CD4-positive, alpha-beta memory T cell (primary cell): Measurements from ENCODE around the gene MEF2D. TPM values are rescaled to one million over a fixed set of nuclear protein-coding genes. Genes with fewer than 3 reads are reported as not detected.

ENCODE experiments used
- CTCF ChIA-PET: fragments of 350-600 bp; sonication (Branson Sonifier 250); formaldehyde crosslinking; loops from one replicate; lab custom pipeline; 2021; ENCODE audit warnings: inconsistent platforms; ENCODE audit not compliant: partially characterized antibody; lab: Charles Lee
- POLR2A ChIA-PET: fragments of 350-600 bp; sonication (Branson Sonifier 250); formaldehyde crosslinking; loops from one replicate; lab custom pipeline; 2021; ENCODE audit not compliant: partially characterized antibody; lab: Charles Lee
- DNase-seq, 5 donors: peaks; one replicate each; pipeline versions ENCODE4 v3.0.0 to v3.0.0-alpha.2; 2020 to 2022; ENCODE audit warnings: mixed read lengths in 1 of 5
- H3K27ac ChIP-seq: one replicate; pipeline ENCODE4 v1.7.0; 2013; ENCODE audit warnings: low read depth, low read length
- H3K27me3 ChIP-seq: 2 replicates; pipeline ENCODE4 v1.7.0; 2013; ENCODE audit warnings: mild to moderate bottlenecking, low read length, moderate library complexity; ENCODE audit not compliant: insufficient read depth
- H3K36me3 ChIP-seq: 2 replicates; pipeline ENCODE4 v1.7.0; 2013; ENCODE audit warnings: mild to moderate bottlenecking, low read length, moderate library complexity; ENCODE audit not compliant: insufficient read depth
- H3K4me1 ChIP-seq: 2 replicates; pipeline ENCODE4 v1.7.0; 2013; ENCODE audit warnings: mild to moderate bottlenecking, low read length, moderate library complexity; ENCODE audit not compliant: insufficient read depth
- H3K4me3 ChIP-seq, 2 donors: one replicate each; pipeline ENCODE4 v1.7.0; 2013; ENCODE audit warnings: low read length in 2 of 2, mild to moderate bottlenecking in 1 of 2
- H3K9me3 ChIP-seq, 2 donors: one replicate each; pipeline ENCODE4 v1.7.0; 2013; ENCODE audit warnings: low read length in 2 of 2, control low read depth in 1 of 2; ENCODE audit not compliant: control insufficient read depth in 1 of 2
- H3K27ac Mint-ChIP-seq, 7 donors: one replicate each; pipeline ENCODE4 v1.8.0; 2020 to 2021; ENCODE audit warnings: mixed read lengths in 7 of 7, mild to moderate bottlenecking in 6 of 7, inconsistent platforms in 3 of 7, moderate library complexity in 3 of 7
- H3K27me3 Mint-ChIP-seq, 2 donors: one replicate each; pipeline ENCODE4 v1.8.0; 2020 to 2021; ENCODE audit warnings: mixed read lengths in 2 of 2
- H3K36me3 Mint-ChIP-seq, 2 donors: one replicate each; pipeline ENCODE4 v1.8.0; 2020 to 2021; ENCODE audit warnings: mixed read lengths in 2 of 2, inconsistent platforms in 1 of 2, mild to moderate bottlenecking in 1 of 2
- H3K4me1 Mint-ChIP-seq, 4 donors: one replicate each; pipeline ENCODE4 v1.8.0; 2020 to 2021; ENCODE audit warnings: mixed read lengths in 4 of 4, mild to moderate bottlenecking in 1 of 4
- H3K4me3 Mint-ChIP-seq, 8 donors: one replicate each; pipeline ENCODE4 v1.8.0; 2020 to 2021; ENCODE audit warnings: mixed read lengths in 8 of 8, mild to moderate bottlenecking in 7 of 8, moderate library complexity in 6 of 8, inconsistent platforms in 3 of 8
- H3K9me3 Mint-ChIP-seq, 8 donors: one replicate each; pipeline ENCODE4 v1.8.0; 2020 to 2021; ENCODE audit warnings: mixed read lengths in 8 of 8, mild to moderate bottlenecking in 5 of 8, inconsistent platforms in 3 of 8, moderate library complexity in 1 of 8
- intact Hi-C: fragments of 100-400 bp; cut with micrococcal nuclease; formaldehyde crosslinking; loops from one replicate; pipeline ENCODE4 v1.15.1; 2023
- polyA plus RNA-seq, 2 donors: library from polyadenylated mRNA; unstranded; fragments of 300-500 nt; fragmentation: Illumina TruSeq; gene quantifications; one replicate each; pipeline ENCODE4 v1.2.3, GENCODE V29; 2021
- total RNA-seq, 2 experiments: library from RNA; stranded (reverse); gene quantifications; one replicate each; pipeline ENCODE4 v1.2.3, GENCODE V29; 2021

The MEF2D gene
- total and polyA plus RNA-seq, 4 experiments from 2014 or later: 4.2 to 69.6 (median 39.4) TPM

GRCh38 chr1:156438278-156438987, 62.1 kb downstream of the MEF2D start:
- DNase-seq: no peak
- Mint-ChIP-seq H3K27me3 (peaks cover 75 to 76% of the 10 kb centered on the region in 2 donors), H3K36me3 (no peaks in the 10 kb centered on the region), H3K4me3 (peak overlapping the region in 2 of 8 donors; percentile 50 to 56), H3K4me1 (peaks cover 17 to 35% (median 23%) of the 10 kb centered on the region in 4 donors), H3K27ac (peak overlapping the region in 2 of 7 donors; percentile 35 to 53), H3K9me3 (peaks cover 0 to 4% (median 0%) of the 10 kb centered on the region in 8 donors)
- Histone ChIP-seq H3K9me3 (no peaks in the 10 kb centered on the region), H3K27ac (no peak overlapping the region), H3K27me3 (peaks cover 81% of the 10 kb centered on the region), H3K4me1 (peaks cover 36% of the 10 kb centered on the region), H3K36me3 (no peaks in the 10 kb centered on the region), H3K4me3 (no peak overlapping the region)
- intact Hi-C loops: loop anchor here (2.0 kb wide), 1 partner anchor 18 kb away; no protein-coding TSS in a partner anchor
- ChIA-PET POLR2A (no interaction called here), CTCF (no interaction called here)

- no peak for DNase-seq
- no peaks in the 10 kb centered on the region for H3K36me3 ChIP-seq
- no peak overlapping the region for H3K4me3 ChIP-seq
- Mint-ChIP-seq H3K9me3 (peaks cover 0 to 4% (median 0%) of the 10 kb centered on the region in 8 donors), H3K4me3 (peak overlapping the region in 4 of 8 donors; percentile 43 to 76 (median 58)), H3K36me3 (no peaks in the 10 kb centered on the region), H3K27ac (peak overlapping the region in 1 of 7 donors; percentile 42), H3K4me1 (peaks cover 18 to 35% (median 23%) of the 10 kb centered on the region in 4 donors), H3K27me3 (peaks cover 81% of the 10 kb centered on the region in 2 donors)
- POLR2A ChIA-PET: interaction anchor here (0.7 to 1.4 kb wide), 3 partner anchors 12 to 64 kb away, joined by 3 to 4 read pairs (median 3); partner anchors contain the start of gene MEF2D
- intact Hi-C loops: no loop called here
- H3K27ac ChIP-seq: no peak overlapping the region
- peaks cover 36% of the 10 kb centered on the region for H3K4me1 ChIP-seq
- CTCF ChIA-PET: interaction anchor here (1.5 to 1.7 kb wide), 2 partner anchors 8 to 51 kb away, joined by 13 to 14 read pairs; no protein-coding TSS in a partner anchor
- H3K27me3 ChIP-seq: peaks cover 89% of the 10 kb centered on the region
- no peaks in the 10 kb centered on the region for H3K9me3 ChIP-seq
Observed at GRCh38 chr1:156437037-156437867, 63.3 kb downstream of the MEF2D start.

GRCh38 chr1:156436141-156437036, 64.2 kb downstream of the MEF2D start:
- Histone ChIP-seq H3K27ac (no peak overlapping the region), H3K4me1 (peaks cover 36% of the 10 kb centered on the region), H3K36me3 (no peaks in the 10 kb centered on the region), H3K4me3 (no peak overlapping the region), H3K9me3 (no peaks in the 10 kb centered on the region), H3K27me3 (peaks cover 86% of the 10 kb centered on the region)
- CTCF ChIA-PET: interaction anchor here (1.0 to 2.9 kb wide), 4 partner anchors 9 to 51 kb away, joined by 3 to 14 read pairs (median 11); no protein-coding TSS in a partner anchor
- peaks cover 0 to 4% (median 0%) of the 10 kb centered on the region in 8 donors for H3K9me3 Mint-ChIP-seq
- peak overlapping the region; percentile 41 to 88 (median 69) for H3K4me3 Mint-ChIP-seq
- H3K36me3 Mint-ChIP-seq: no peaks in the 10 kb centered on the region
- POLR2A ChIA-PET: interaction anchor here (0.7 to 1.4 kb wide), 2 partner anchors 15 to 65 kb away, joined by 3 to 4 read pairs; partner anchors contain the start of gene MEF2D
- intact Hi-C loops: no loop called here
- H3K4me1 Mint-ChIP-seq: peaks cover 18 to 35% (median 23%) of the 10 kb centered on the region in 4 donors
- peaks cover 80% of the 10 kb centered on the region in 2 donors for H3K27me3 Mint-ChIP-seq
- no peak overlapping the region for H3K27ac Mint-ChIP-seq
- DNase-seq: no peak

GRCh38 chr1:156435545-156436140, 64.9 kb downstream of the MEF2D start:
- Mint-ChIP-seq H3K4me1 (peaks cover 18 to 35% (median 23%) of the 10 kb centered on the region in 4 donors), H3K27ac (peak overlapping the region in 2 of 7 donors; percentile 71 to 86), H3K9me3 (peaks cover 0 to 4% (median 0%) of the 10 kb centered on the region in 8 donors), H3K36me3 (no peaks in the 10 kb centered on the region), H3K27me3 (peaks cover 75 to 80% of the 10 kb centered on the region in 2 donors), H3K4me3 (peak overlapping the region; percentile 80 to 93 (median 89))
- Histone ChIP-seq H3K27ac (no peak overlapping the region), H3K4me1 (peaks cover 36% of the 10 kb centered on the region), H3K27me3 (peaks cover 81% of the 10 kb centered on the region), H3K4me3 (peak overlapping the region in 1 of 2 donors; percentile 25), H3K36me3 (no peaks in the 10 kb centered on the region), H3K9me3 (no peaks in the 10 kb centered on the region)
- DNase-seq: peak in 2 of 5 donors; percentile 17 to 24
- CTCF ChIA-PET: interaction anchor here (1.0 to 2.9 kb wide), 2 partner anchors 10 to 50 kb away, joined by 3 to 9 read pairs; no protein-coding TSS in a partner anchor
- POLR2A ChIA-PET: interaction anchor here (1.4 kb wide), 2 partner anchors 14 to 66 kb away, joined by 4 read pairs; partner anchors contain the start of gene MEF2D
- intact Hi-C loops: no loop called here

- CTCF ChIA-PET: interaction anchor here (1.0 to 2.9 kb wide), 2 partner anchors 11 to 50 kb away, joined by 3 to 9 read pairs; no protein-coding TSS in a partner anchor
- Histone ChIP-seq H3K4me3 (peak overlapping the region in 1 of 2 donors; percentile 25), H3K4me1 (peaks cover 36% of the 10 kb centered on the region), H3K36me3 (no peaks in the 10 kb centered on the region), H3K27ac (no peak overlapping the region), H3K27me3 (peaks cover 81% of the 10 kb centered on the region), H3K9me3 (no peaks in the 10 kb centered on the region)
- Mint-ChIP-seq H3K9me3 (peaks cover 0 to 4% (median 0%) of the 10 kb centered on the region in 8 donors), H3K4me3 (peak overlapping the region; percentile 61 to 87 (median 83)), H3K4me1 (peaks cover 18 to 35% (median 23%) of the 10 kb centered on the region in 4 donors), H3K27ac (peak overlapping the region in 1 of 7 donors; percentile 36), H3K36me3 (no peaks in the 10 kb centered on the region), H3K27me3 (peaks cover 72 to 79% of the 10 kb centered on the region in 2 donors)
- intact Hi-C loops: no loop called here
- POLR2A ChIA-PET: interaction anchor here (1.4 to 2.5 kb wide), 2 partner anchors 13 to 49 kb away, joined by 4 to 5 read pairs; no protein-coding TSS in a partner anchor
- no peak for DNase-seq
Observed at GRCh38 chr1:156434989-156435544, 65.5 kb downstream of the MEF2D start.
